Measurements from ENCODE around the gene PGM1. TPM values are rescaled to one million over a fixed set of nuclear protein-coding genes. Genes with fewer than 3 reads are reported as not detected.

Gene PGM1
- total and polyA plus RNA-seq, 9 donors: 33.5 to 105 (median 50.4) TPM

DNA sequence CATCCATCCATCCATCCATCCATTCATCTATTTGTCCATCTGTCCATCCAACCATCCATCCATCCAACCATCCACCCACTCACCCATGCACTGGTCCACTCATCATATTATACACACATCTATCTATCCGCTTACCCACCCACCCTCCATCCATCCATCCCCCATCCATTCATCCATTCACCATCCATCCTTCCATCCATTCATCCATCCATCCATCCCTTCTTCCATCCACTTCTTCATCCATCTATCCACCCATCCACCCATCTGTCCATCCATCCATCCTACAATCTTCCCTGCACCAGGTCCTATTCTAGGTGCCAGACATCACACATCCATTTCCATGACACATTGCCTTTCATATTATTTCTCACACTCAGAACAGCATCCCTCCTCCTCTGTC, 93.5 kb downstream of the PGM1 start:
- 97 to 98% (median 98%) methylated on average over 1 of the region's 1 CpG for WGBS, 3 donors
- TF ChIP-seq POLR2A (IDR thresholded peaks at IDR 0.05) (no peak), CTCF (IDR thresholded peaks at IDR 0.05) (no peak), EP300 (IDR thresholded peaks at IDR 0.05) (no peak)
- intact Hi-C loops (cut with DNase I): no loop called here

DNA sequence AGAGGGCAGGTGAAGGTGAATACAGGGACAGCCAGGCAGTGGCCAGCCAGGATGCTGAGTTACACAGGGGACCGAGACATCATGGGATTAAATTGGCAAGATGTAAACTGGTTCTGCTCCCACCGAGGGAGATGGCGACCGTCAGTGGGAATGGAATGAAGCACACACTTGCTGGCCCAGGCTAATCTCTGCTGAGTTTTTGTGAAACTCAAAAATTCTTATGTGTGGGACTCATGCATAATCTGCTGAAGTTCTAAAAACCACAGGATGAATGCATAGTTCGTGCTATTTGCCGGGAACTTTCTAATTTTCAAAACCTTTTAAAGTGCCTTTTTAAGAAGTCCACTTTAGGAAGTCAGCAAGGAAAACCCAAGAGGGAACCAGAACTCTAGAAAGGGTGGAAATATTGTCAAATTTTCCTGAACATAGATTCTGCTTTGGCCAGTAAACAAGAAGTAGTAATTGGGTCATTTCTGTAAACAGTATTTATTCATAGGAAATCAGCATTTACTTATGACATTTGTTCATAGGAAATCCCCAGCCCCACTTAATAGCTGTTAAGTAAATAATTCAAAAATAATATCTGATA, 95.2 kb downstream of the PGM1 start:
- H3K9me3 ChIP-seq: no peaks in the 10 kb centered on the region
- H3K27ac ChIP-seq: no peak overlapping the region
- H3K36me3 ChIP-seq: no peaks in the 10 kb centered on the region
- WGBS, 3 donors: 31 to 44% (median 34%) methylated on average over 6 of the region's 6 CpGs
- H3K4me3 ChIP-seq: no peak overlapping the region
- no peaks in the 10 kb centered on the region for H3K27me3 ChIP-seq
- no peak for DNase-seq
- TF ChIP-seq EP300 (IDR thresholded peaks at IDR 0.05): no peak
- no peak for TF ChIP-seq CTCF (IDR thresholded peaks at IDR 0.05)
- no peak for TF ChIP-seq POLR2A (IDR thresholded peaks at IDR 0.05)
- no peaks in the 10 kb centered on the region for H3K4me1 ChIP-seq (ENCODE audit: insufficient read depth)
- intact Hi-C loops (cut with DNase I): no loop called here

More for the DNA sequence above, 93.5 kb downstream of the PGM1 start:
- Histone ChIP-seq H3K4me3 (no peak overlapping the region), H3K27me3 (no peaks in the 10 kb centered on the region), H3K9me3 (no peaks in the 10 kb centered on the region), H3K27ac (no peak overlapping the region), H3K4me1 (ENCODE audit: insufficient read depth) (no peaks in the 10 kb centered on the region), H3K36me3 (no peaks in the 10 kb centered on the region)
- no peak for DNase-seq

GRCh38 chr1:63690966-63691700, 97.9 kb downstream of the PGM1 start:
- WGBS, 3 donors: 81 to 90% (median 85%) methylated on average over 6 of the region's 6 CpGs
- no peaks in the 10 kb centered on the region for H3K9me3 ChIP-seq
- H3K27ac ChIP-seq: no peak overlapping the region
- no peak overlapping the region for H3K4me3 ChIP-seq
- TF ChIP-seq CTCF (IDR thresholded peaks at IDR 0.05) (no peak), EP300 (IDR thresholded peaks at IDR 0.05) (no peak), POLR2A (IDR thresholded peaks at IDR 0.05) (no peak)
- no peaks in the 10 kb centered on the region for H3K36me3 ChIP-seq
- no peaks in the 10 kb centered on the region for H3K27me3 ChIP-seq
- intact Hi-C loops (cut with DNase I): loop anchor here in 1 of 4 donors (10.0 kb wide), 1 partner anchor 84 kb away; the partner anchor contains the start of gene ROR1
- H3K4me1 ChIP-seq (ENCODE audit: insufficient read depth): no peaks in the 10 kb centered on the region
- no peak for DNase-seq

DNA sequence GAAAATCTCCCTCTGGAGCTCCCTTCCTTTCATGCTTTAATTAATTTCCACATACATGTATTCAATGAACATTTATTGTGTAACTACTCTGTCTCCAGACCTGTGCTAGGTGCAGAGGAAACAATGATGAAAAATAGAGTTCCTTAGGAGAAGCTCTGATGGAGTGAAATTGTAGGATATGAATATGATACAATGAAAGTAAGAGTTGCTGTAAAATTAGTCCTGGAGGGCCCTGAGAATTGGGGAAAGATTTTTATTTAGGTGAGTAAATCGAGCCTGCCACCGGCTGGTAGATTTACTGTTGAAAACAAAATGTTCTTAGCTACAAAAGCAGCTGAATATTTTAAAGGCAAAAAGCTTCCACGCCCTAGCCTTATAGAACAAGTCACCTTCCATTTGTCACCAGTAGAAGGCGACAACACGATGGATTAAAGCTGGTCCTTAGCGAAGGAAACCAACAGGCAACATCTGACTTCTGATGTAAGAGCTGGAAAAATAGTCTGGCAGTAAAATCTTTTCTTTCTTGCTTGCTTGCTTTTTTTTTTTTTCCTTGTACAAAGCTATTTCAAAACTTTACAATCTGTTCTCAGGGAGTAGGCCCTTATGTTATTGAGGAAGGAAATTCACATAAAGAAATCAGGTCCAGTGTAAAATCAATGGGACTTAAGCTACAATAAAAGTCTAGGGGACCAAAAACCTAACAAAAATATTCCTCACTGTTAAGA, 98.7 kb downstream of the PGM1 start:
- intact Hi-C loops (cut with DNase I): loop anchor here in 1 of 4 donors (10.0 kb wide), 1 partner anchor 83 kb away; the partner anchor contains the start of gene ROR1
- Histone ChIP-seq H3K27ac (peak overlapping the region in 1 of 2 donors; percentile 48), H3K4me3 (no peak overlapping the region), H3K27me3 (no peaks in the 10 kb centered on the region), H3K36me3 (no peaks in the 10 kb centered on the region), H3K4me1 (ENCODE audit: insufficient read depth) (no peaks in the 10 kb centered on the region), H3K9me3 (no peaks in the 10 kb centered on the region)
- TF ChIP-seq EP300 (IDR thresholded peaks at IDR 0.05) (no peak), POLR2A (IDR thresholded peaks at IDR 0.05) (no peak), CTCF (IDR thresholded peaks at IDR 0.05) (peak in 2 of 3 donors; percentile 56 to 72)
- 0 to 3% (median 1%) methylated on average over 6 of the region's 6 CpGs for WGBS, 3 donors
- DNase-seq: peak in 3 of 5 donors; percentile 28 to 64 (median 44)
